ENCODE data around the gene BCOR. TPM values are rescaled to one million over a fixed set of nuclear protein-coding genes. Genes with fewer than 3 reads are reported as not detected.

The BCOR gene
- total RNA-seq, 3 donors from 2014 or later, result 53.4 to 58.5 (median 54.5) TPM

GRCh38 chrX:40130207-40130606, 32.4 kb upstream of the BCOR start:
- H3K4me1 Mint-ChIP-seq (ENCODE audit: low read depth), result peaks cover 5% of the 10 kb centered on the region
- H3K4me3 Mint-ChIP-seq, result no peak overlapping the region
- ATAC-seq, result no peak
- no peaks in the 10 kb centered on the region for H3K36me3 Mint-ChIP-seq (ENCODE audit: insufficient read depth)
- DNase-seq, result no peak
- no peaks in the 10 kb centered on the region for H3K27me3 Mint-ChIP-seq (ENCODE audit: low read depth)
- no peaks in the 10 kb centered on the region for H3K9me3 Mint-ChIP-seq

- no peak overlapping the region for H3K4me3 Mint-ChIP-seq
- H3K9me3 Mint-ChIP-seq, result no peaks in the 10 kb centered on the region
- DNase-seq, result no peak
- H3K36me3 Mint-ChIP-seq (ENCODE audit: insufficient read depth), result no peaks in the 10 kb centered on the region
- peak; percentile 28 to 46 for ATAC-seq
- no peaks in the 10 kb centered on the region for H3K27me3 Mint-ChIP-seq (ENCODE audit: low read depth)
- peaks cover 5% of the 10 kb centered on the region for H3K4me1 Mint-ChIP-seq (ENCODE audit: low read depth)
Measured at GRCh38 chrX:40127052-40127451, 29.3 kb upstream of the BCOR start.

GRCh38 chrX:40122487-40122886, 24.7 kb upstream of the BCOR start:
- no peaks in the 10 kb centered on the region for H3K27me3 Mint-ChIP-seq (ENCODE audit: low read depth)
- no peaks in the 10 kb centered on the region for H3K9me3 Mint-ChIP-seq
- no peaks in the 10 kb centered on the region for H3K36me3 Mint-ChIP-seq (ENCODE audit: insufficient read depth)
- ATAC-seq (no peak), DNase-seq (no peak)
- H3K4me1 Mint-ChIP-seq (ENCODE audit: low read depth), result peaks cover 5% of the 10 kb centered on the region
- H3K4me3 Mint-ChIP-seq, result no peak overlapping the region

- no peaks in the 10 kb centered on the region for H3K36me3 Mint-ChIP-seq (ENCODE audit: insufficient read depth)
- ATAC-seq (no peak), DNase-seq (no peak)
- no peaks in the 10 kb centered on the region for H3K4me1 Mint-ChIP-seq (ENCODE audit: low read depth)
- H3K4me3 Mint-ChIP-seq, result no peak overlapping the region
- H3K9me3 Mint-ChIP-seq, result no peaks in the 10 kb centered on the region
- H3K27me3 Mint-ChIP-seq (ENCODE audit: low read depth), result no peaks in the 10 kb centered on the region
Measured at GRCh38 chrX:40121618-40122017, 23.9 kb upstream of the BCOR start.

GRCh38 chrX:40120838-40121580, 23.3 kb upstream of the BCOR start:
- Mint-ChIP-seq H3K9me3 (no peaks in the 10 kb centered on the region), H3K36me3 (ENCODE audit: insufficient read depth) (no peaks in the 10 kb centered on the region)

GRCh38 chrX:40117715-40118285, 20.0 kb upstream of the BCOR start:
- no peaks in the 10 kb centered on the region for H3K36me3 Mint-ChIP-seq (ENCODE audit: insufficient read depth)
- H3K27me3 Mint-ChIP-seq (ENCODE audit: low read depth), result no peaks in the 10 kb centered on the region
- ATAC-seq (no peak), DNase-seq (no peak)
- no peak overlapping the region for H3K4me3 Mint-ChIP-seq
- no peaks in the 10 kb centered on the region for H3K4me1 Mint-ChIP-seq (ENCODE audit: low read depth)
- no peaks in the 10 kb centered on the region for H3K9me3 Mint-ChIP-seq

More at GRCh38 chrX:40120838-40121580, 23.3 kb upstream of the BCOR start:
- Mint-ChIP-seq H3K4me3 (no peak overlapping the region), H3K4me1 (ENCODE audit: low read depth) (no peaks in the 10 kb centered on the region), H3K27me3 (ENCODE audit: low read depth) (no peaks in the 10 kb centered on the region)
- ATAC-seq (no peak), DNase-seq (no peak)

GRCh38 chrX:40116925-40117324, 19.2 kb upstream of the BCOR start:
- DNase-seq (no peak), ATAC-seq (no peak)
- H3K36me3 Mint-ChIP-seq (ENCODE audit: insufficient read depth), result no peaks in the 10 kb centered on the region
- H3K4me1 Mint-ChIP-seq (ENCODE audit: low read depth), result no peaks in the 10 kb centered on the region
- H3K27me3 Mint-ChIP-seq (ENCODE audit: low read depth), result no peaks in the 10 kb centered on the region
- H3K4me3 Mint-ChIP-seq, result no peak overlapping the region
- no peaks in the 10 kb centered on the region for H3K9me3 Mint-ChIP-seq

- Mint-ChIP-seq H3K4me1 (ENCODE audit: low read depth) (no peaks in the 10 kb centered on the region), H3K27me3 (ENCODE audit: low read depth) (no peaks in the 10 kb centered on the region), H3K36me3 (ENCODE audit: insufficient read depth) (no peaks in the 10 kb centered on the region), H3K9me3 (no peaks in the 10 kb centered on the region), H3K4me3 (no peak overlapping the region)
- ATAC-seq, result no peak
- DNase-seq, result no peak
Measured at GRCh38 chrX:40112996-40113395, 15.2 kb upstream of the BCOR start.

GRCh38 chrX:40111868-40112267, 14.1 kb upstream of the BCOR start:
- peaks cover 3% of the 10 kb centered on the region for H3K27me3 Mint-ChIP-seq (ENCODE audit: low read depth)
- no peaks in the 10 kb centered on the region for H3K9me3 Mint-ChIP-seq

GRCh38 chrX:40109288-40110008, 11.7 kb upstream of the BCOR start:
- ATAC-seq (no peak), DNase-seq (no peak)
- Mint-ChIP-seq H3K36me3 (ENCODE audit: insufficient read depth) (no peaks in the 10 kb centered on the region), H3K27me3 (ENCODE audit: low read depth) (peaks cover 3% of the 10 kb centered on the region), H3K4me1 (ENCODE audit: low read depth) (peaks cover 8% of the 10 kb centered on the region), H3K9me3 (no peaks in the 10 kb centered on the region), H3K4me3 (no peak overlapping the region)

More at GRCh38 chrX:40111868-40112267, 14.1 kb upstream of the BCOR start:
- no peak for DNase-seq
- Mint-ChIP-seq H3K4me1 (ENCODE audit: low read depth) (peaks cover 6% of the 10 kb centered on the region), H3K4me3 (no peak overlapping the region), H3K36me3 (ENCODE audit: insufficient read depth) (no peaks in the 10 kb centered on the region)
- no peak for ATAC-seq

GRCh38 chrX:40108959-40109287, 11.2 kb upstream of the BCOR start:
- H3K36me3 Mint-ChIP-seq (ENCODE audit: insufficient read depth), result no peaks in the 10 kb centered on the region
- ATAC-seq (peak; percentile 61 to 62), DNase-seq (peak; percentile 65)
- H3K27me3 Mint-ChIP-seq (ENCODE audit: low read depth), result peaks cover 3% of the 10 kb centered on the region
- H3K4me3 Mint-ChIP-seq, result peak overlapping the region; percentile 48
- no peaks in the 10 kb centered on the region for H3K9me3 Mint-ChIP-seq
- H3K4me1 Mint-ChIP-seq (ENCODE audit: low read depth), result peaks cover 8% of the 10 kb centered on the region

GRCh38 chrX:40108162-40108958, 10.6 kb upstream of the BCOR start:
- H3K27me3 Mint-ChIP-seq (ENCODE audit: low read depth), result peaks cover 3% of the 10 kb centered on the region
- ATAC-seq (no peak), DNase-seq (no peak)
- H3K9me3 Mint-ChIP-seq, result no peaks in the 10 kb centered on the region
- H3K4me1 Mint-ChIP-seq (ENCODE audit: low read depth), result peaks cover 8% of the 10 kb centered on the region
- H3K4me3 Mint-ChIP-seq, result peak overlapping the region; percentile 48
- H3K36me3 Mint-ChIP-seq (ENCODE audit: insufficient read depth), result no peaks in the 10 kb centered on the region

- H3K4me1 Mint-ChIP-seq (ENCODE audit: low read depth), result peaks cover 8% of the 10 kb centered on the region
- DNase-seq, result no peak
- ATAC-seq, result no peak
- H3K4me3 Mint-ChIP-seq, result peak overlapping the region; percentile 74
- H3K9me3 Mint-ChIP-seq, result no peaks in the 10 kb centered on the region
- no peaks in the 10 kb centered on the region for H3K36me3 Mint-ChIP-seq (ENCODE audit: insufficient read depth)
- peaks cover 3% of the 10 kb centered on the region for H3K27me3 Mint-ChIP-seq (ENCODE audit: low read depth)
Measured at GRCh38 chrX:40107291-40108161, 9.8 kb upstream of the BCOR start.
